GM12878 (cell line): ENCODE results near the gene AEBP1. TPM values are rescaled to one million over a fixed set of nuclear protein-coding genes. Genes with fewer than 3 reads are reported as not detected.

Source experiments
- ATAC-seq: fragments of 200-7000 bp; cut with Tn5 transposase; 3 replicates; pipeline ENCODE4 v1.9.1; 2020; ENCODE audit warnings: mild to moderate bottlenecking, moderate library complexity
- BruUV-seq: library from RNA; stranded (reverse); fragments of 400-500 nt; replicated peaks from 2 replicates; lab custom pipeline; 2021; lab: Mats Ljungman, UMichigan
- CTCF ChIA-PET: fragments of 300-600 bp; sonication (Branson Sonifier 250); formaldehyde crosslinking; extraction: SDS; loops from one replicate; lab custom pipeline; 2021; ENCODE audit warnings: inconsistent platforms; lab: Yijun Ruan, JAX
- POLR2A ChIA-PET: fragments of 350-600 bp; formaldehyde crosslinking; extraction: SDS; loops from one replicate; lab custom pipeline; 2021; ENCODE audit warnings: inconsistent platforms; lab: Charles Lee
- RAD21 ChIA-PET: fragments of 300-600 bp; sonication (Branson Sonifier 250); formaldehyde crosslinking; loops from one replicate; lab custom pipeline; 2023; ENCODE audit warnings: antibody characterized with exemption; ENCODE audit not compliant: unreplicated experiment; lab: Charles Lee
- SMC1A ChIA-PET: fragments of 300-600 bp; sonication (Branson Sonifier 250); formaldehyde crosslinking; loops from one replicate; lab custom pipeline; 2023; ENCODE audit not compliant: unreplicated experiment, uncharacterized antibody; lab: Charles Lee
- DNase-seq: peaks from one replicate; pipeline ENCODE4 v3.0.0-alpha.2; 2011; ENCODE audit warnings: low read depth, low spot score
- FAIRE-seq: peaks from 3 replicates; lab custom pipeline; 2011; peaks lifted over from hg19 to GRCh38; lab: Jason Lieb, UNC
- H2AFZ ChIP-seq: 2 replicates; pipeline ENCODE4 v1.6.0; 2011; ENCODE audit warnings: low read depth, low read length, control low read depth; ENCODE audit not compliant: control insufficient read depth
- H3K27ac ChIP-seq: 2 replicates; pipeline ENCODE4 v1.5.1; 2011; ENCODE audit warnings: control low read depth; ENCODE audit not compliant: control insufficient read depth, insufficient read depth
- H3K27me3 ChIP-seq, 2 experiments: replicated peaks in 1 of 2; 2 replicates each; pipeline versions ENCODE4 v1.6.0 to v1.6.1; 2011; ENCODE audit warnings: low read length in 1 of 2; ENCODE audit not compliant: control insufficient read depth in 2 of 2, insufficient read depth in 2 of 2
- H3K36me3 ChIP-seq, 2 experiments: 2 replicates each; pipeline ENCODE4 v1.5.1; 2011; ENCODE audit warnings: low read length in 1 of 2; ENCODE audit not compliant: control insufficient read depth in 2 of 2, insufficient read depth in 2 of 2
- H3K4me1 ChIP-seq: 2 replicates; pipeline ENCODE4 v1.6.1; 2011; ENCODE audit warnings: mild to moderate bottlenecking, low read length, moderate library complexity, mixed read lengths; ENCODE audit not compliant: control insufficient read depth, insufficient read depth
- H3K4me2 ChIP-seq: 2 replicates; pipeline ENCODE4 v1.6.0; 2011; ENCODE audit warnings: control low read depth; ENCODE audit not compliant: control insufficient read depth, insufficient read depth
- H3K4me3 ChIP-seq: fragments of 200-600 bp; sonication (generic); 2 replicates; pipeline ENCODE4 v1.5.1; 2016
- H3K79me2 ChIP-seq: 2 replicates; pipeline ENCODE4 v1.6.0; 2011; ENCODE audit warnings: low read length; ENCODE audit not compliant: control insufficient read depth, insufficient read depth
- H3K9ac ChIP-seq: 2 replicates; pipeline ENCODE4 v1.8.0; 2011; ENCODE audit warnings: low read length, control low read depth, mixed read lengths; ENCODE audit not compliant: control insufficient read depth, insufficient read depth
- H3K9me3 ChIP-seq: replicated peaks from 3 replicates; pipeline ENCODE4 v1.5.1; 2011; ENCODE audit warnings: mild to moderate bottlenecking, low read length; ENCODE audit not compliant: control insufficient read depth, insufficient read depth
- H4K20me1 ChIP-seq: 2 replicates; pipeline ENCODE4 v1.6.0; 2011; ENCODE audit not compliant: control insufficient read depth, insufficient read depth
- CBFB ChIP-seq: IDR thresholded peaks from 2 replicates; pipeline ENCODE4 v1.6.1; 2016; ENCODE audit warnings: antibody characterized with exemption, low read depth
- CBX3 ChIP-seq: fragments of 200-600 bp; sonication (generic); IDR thresholded peaks from 2 replicates; pipeline ENCODE4 v1.6.1; 2016; ENCODE audit warnings: low read depth, borderline replicate concordance
- EGR1 ChIP-seq, 2 experiments: IDR thresholded peaks; 1 replicate in 1 of 2; 2 replicates in 1 of 2; pipeline ENCODE4 v1.6.1; 2011 to 2012; ENCODE audit warnings: low read depth in 2 of 2, low read length in 2 of 2, borderline replicate concordance in 1 of 2, mild to moderate bottlenecking in 1 of 2, moderate library complexity in 1 of 2
- ESRRA ChIP-seq: IDR thresholded peaks from 2 replicates; pipeline ENCODE4 v1.6.1; 2012; ENCODE audit warnings: mild to moderate bottlenecking, low read length, improper control_type of control experiment
- HDAC6 ChIP-seq: fragments of 200-600 bp; sonication (generic); IDR thresholded peaks from one replicate; pipeline ENCODE4 v1.8.0; 2017; ENCODE audit warnings: antibody characterized with exemption; ENCODE audit not compliant: unreplicated experiment
- JUND ChIP-seq: IDR thresholded peaks from 2 replicates; pipeline ENCODE4 v1.6.1; 2012; ENCODE audit warnings: low read depth, mild to moderate bottlenecking, low read length, improper control_type of control experiment, moderate library complexity
- MTA3 ChIP-seq: IDR thresholded peaks from 2 replicates; pipeline ENCODE4 v1.6.1; 2012; ENCODE audit warnings: low read length, inconsistent platforms, borderline replicate concordance
- MXI1 ChIP-seq: fragments of 150-350 bp; IDR thresholded peaks from 2 replicates; pipeline ENCODE4 v1.6.1; 2011; ENCODE audit warnings: low read depth, mild to moderate bottlenecking, inconsistent platforms, low read length, improper control_type of control experiment
- MYB ChIP-seq: fragments of 150-350 bp; IDR thresholded peaks from 2 replicates; pipeline ENCODE4 v1.6.1; 2014; ENCODE audit warnings: mild to moderate bottlenecking, low read depth, low read length, borderline replicate concordance
- NBN ChIP-seq: fragments of 450-650 bp; IDR thresholded peaks from 2 replicates; pipeline ENCODE4 v1.6.1; 2016
- NFXL1 ChIP-seq: fragments of 450-650 bp; IDR thresholded peaks from 2 replicates; pipeline ENCODE4 v1.6.1; 2017; ENCODE audit warnings: antibody characterized with exemption, mild to moderate bottlenecking, borderline replicate concordance
- NFYB ChIP-seq: IDR thresholded peaks from 2 replicates; pipeline ENCODE4 v1.6.1; 2011; ENCODE audit warnings: low read depth, mild to moderate bottlenecking, low read length, improper control_type of control experiment, moderate library complexity; ENCODE audit not compliant: insufficient read depth
- NR2C2 ChIP-seq: IDR thresholded peaks from 2 replicates; pipeline ENCODE4 v1.6.1; 2011; ENCODE audit warnings: borderline replicate concordance, low read depth; ENCODE audit not compliant: control insufficient read depth, insufficient read length
- SIX5 ChIP-seq: IDR thresholded peaks from 2 replicates; pipeline ENCODE4 v1.6.1; 2011; ENCODE audit warnings: mild to moderate bottlenecking, low read depth, low read length, moderate library complexity; ENCODE audit not compliant: severe bottlenecking
- ZBTB4 ChIP-seq: fragments of 450-650 bp; formaldehyde crosslinking; IDR thresholded peaks from 2 replicates; pipeline ENCODE4 v1.4.0; 2022; ENCODE audit warnings: mild to moderate bottlenecking, moderate library complexity
- WGBS: methylation state at CpG from one replicate; pipeline ENCODE4 v1.1.6; 2016; ENCODE audit warnings: low lambda C conversion rate; ENCODE audit not compliant: insufficient replicate concordance, insufficient coverage; ENCODE audit errors: missing lambda C conversion rate; 5-methylcytosine and 5-hydroxymethylcytosine counted together
- in situ Hi-C: fragments of 300-500 bp; cut with MboI; formaldehyde crosslinking; loops from 9 replicates; pipeline ENCODE4 v1.14.3; 2018; ENCODE audit warnings: mixed read lengths
- intact Hi-C: fragments of 100-400 bp; cut with micrococcal nuclease; formaldehyde crosslinking; loops from one replicate; pipeline ENCODE4 v1.14.2; 2022; ENCODE audit not compliant: unreplicated experiment
- polyA plus RNA-seq, 11 experiments: library from polyadenylated mRNA; depleted of rRNA in 4 of 11; unstranded in 6 of 11; stranded (reverse) in 5 of 11; fragments of >200 nt; fragmentation: Nextera tagmentation in 4 of 11; fragmentation: Illumina TruSeq in 1 of 11; extraction: Ambion mirVana in 4 of 11; extraction: Trizol in 1 of 11; gene quantifications; 1 replicate in 1 of 11; 2 replicates in 10 of 11; pipeline versions ENCODE4 v1.2.1 to v1.2.3, GENCODE V29; 2011 to 2016; ENCODE audit warnings: inconsistent platforms in 2 of 11, missing spikeins in 2 of 11, low read depth in 1 of 11
- total RNA-seq, 4 experiments: library from RNA; depleted of rRNA in 3 of 4; stranded (reverse); fragments of >200 nt in 3 of 4; fragmentation: Illumina TruSeq in 1 of 4; extraction: Trizol in 1 of 4; gene quantifications; 2 replicates each; pipeline versions ENCODE4 v1.2.1 to v1.2.3, GENCODE V29; 2013 to 2021

AEBP1 gene
- total and polyA plus RNA-seq, 10 of the 15 experiments (the other 5 are each of a cell fraction or from before 2014, with no cell fraction given), result 0.06 to 0.23 (median 0.11) TPM; not detected in 5

- ChIA-PET POLR2A (no interaction called here), RAD21 (no interaction called here), SMC1A (no interaction called here), CTCF (no interaction called here)
- intact Hi-C loops (no loop called here), in situ Hi-C loops (no loop called here)
- no peaks in the 10 kb centered on the region for H4K20me1 ChIP-seq
- FAIRE-seq (no peak), DNase-seq (no peak), ATAC-seq (no peak)
- no peaks in the 10 kb centered on the region for H3K4me1 ChIP-seq
- H3K27me3 ChIP-seq, result peaks cover 11 to 15% of the 10 kb centered on the region in 2 experiments
- H3K79me2 ChIP-seq, result no peaks in the 10 kb centered on the region
- BruUV-seq, result no TSS peak
- no peaks in the 10 kb centered on the region for H3K9me3 ChIP-seq
- H3K27ac ChIP-seq, result no peak overlapping the region
- no peak overlapping the region for H3K4me2 ChIP-seq
- TF ChIP-seq CBX3 (no peak), JUND (no peak), NR2C2 (no peak), MTA3 (no peak), MYB (no peak), MXI1 (no peak), SIX5 (no peak), NBN (no peak), NFYB (no peak), ZBTB4 (CRISPR knock-in tag) (no peak), NFXL1 (no peak), EGR1 (IDR thresholded peaks at IDR 0.05; ENCODE audit: borderline replicate concordance in 1 of 2, low read depth in 2 of 2, low read length in 2 of 2) (no peak), CBFB (no peak), HDAC6 (no peak), ESRRA (no peak)
- no peak overlapping the region for H3K9ac ChIP-seq
- no peak overlapping the region for H3K4me3 ChIP-seq
- WGBS, result 24% methylated on average over 21 of the region's 21 CpGs
- no peaks in the 10 kb centered on the region for H3K36me3 ChIP-seq
- no peak overlapping the region for H2AFZ ChIP-seq
Observed at GRCh38 chr7:44107961-44108767, 4.0 kb downstream of the AEBP1 start.
